ENCODE data around the gene GAL3ST1.

The GAL3ST1 gene

GRCh38 chr22:30578481-30578880 lies 4.0 kb upstream of the GAL3ST1 start:
- Histone ChIP-seq H3K27ac (ENCODE audit: low read depth, low read length) (no peak overlapping the region), H3K4me2 (ENCODE audit: low read length) (no peak overlapping the region), H3K79me2 (ENCODE audit: control insufficient read depth, low read length) (no peaks in the 10 kb centered on the region), H4K20me1 (ENCODE audit: control insufficient read depth, insufficient read depth, low read depth, low read length) (peaks cover 4% of the 10 kb centered on the region; the same call in 1 of the 2 replicates), H3K4me3 (ENCODE audit: low read length) (no peak overlapping the region), H3K9me2 (replicated peaks; ENCODE audit: control insufficient read depth, low read length) (no peaks in the 10 kb centered on the region), H3K9me3 (ENCODE audit: control insufficient read depth, insufficient read depth, low read length) (no peaks in the 10 kb centered on the region), H3K36me3 (ENCODE audit: control insufficient read depth, low read length) (peaks cover 83% of the 10 kb centered on the region), H3F3A (ENCODE audit: control insufficient read depth, insufficient read depth) (no peaks in the 10 kb centered on the region), H3K4me1 (ENCODE audit: control insufficient read depth, low read length) (no peaks in the 10 kb centered on the region), H3K27me3 (ENCODE audit: control insufficient read depth, low read length) (no peaks in the 10 kb centered on the region)
- TF ChIP-seq EZH2phosphoT487 (IDR thresholded peaks at IDR 0.05; ENCODE audit: borderline replicate concordance, low read length): no peak
- TF ChIP-seq CTCF (IDR thresholded peaks at IDR 0.05; ENCODE audit: low read depth, low read length, poor library complexity, severe bottlenecking): no peak

GRCh38 chr22:30575859-30576258 lies 1.4 kb upstream of the GAL3ST1 start:
- TF ChIP-seq EZH2phosphoT487 (IDR thresholded peaks at IDR 0.05; ENCODE audit: borderline replicate concordance, low read length) (no peak), CTCF (IDR thresholded peaks at IDR 0.05; ENCODE audit: low read depth, low read length, poor library complexity, severe bottlenecking) (no peak)
- H3K79me2 ChIP-seq (ENCODE audit: control insufficient read depth, low read length): no peaks in the 10 kb centered on the region
- no peaks in the 10 kb centered on the region for H3K27me3 ChIP-seq (ENCODE audit: control insufficient read depth, low read length)
- H3F3A ChIP-seq (ENCODE audit: control insufficient read depth, insufficient read depth): no peaks in the 10 kb centered on the region
- H3K27ac ChIP-seq (ENCODE audit: low read depth, low read length): no peak overlapping the region
- no peak overlapping the region for H3K4me3 ChIP-seq (ENCODE audit: low read length)
- H3K4me1 ChIP-seq (ENCODE audit: control insufficient read depth, low read length): no peaks in the 10 kb centered on the region
- no peaks in the 10 kb centered on the region for H3K9me3 ChIP-seq (ENCODE audit: control insufficient read depth, insufficient read depth, low read length)
- H4K20me1 ChIP-seq (ENCODE audit: control insufficient read depth, insufficient read depth, low read depth, low read length): peaks cover 4% of the 10 kb centered on the region; the same call in 1 of the 2 replicates
- no peaks in the 10 kb centered on the region for H3K9me2 ChIP-seq (replicated peaks; ENCODE audit: control insufficient read depth, low read length)
- peaks cover 57% of the 10 kb centered on the region for H3K36me3 ChIP-seq (ENCODE audit: control insufficient read depth, low read length)
- H3K4me2 ChIP-seq (ENCODE audit: low read length): no peak overlapping the region

- no peak for TF ChIP-seq EZH2phosphoT487 (IDR thresholded peaks at IDR 0.05; ENCODE audit: borderline replicate concordance, low read length)
- Histone ChIP-seq H3K9me2 (replicated peaks; ENCODE audit: control insufficient read depth, low read length) (no peaks in the 10 kb centered on the region), H3K4me3 (ENCODE audit: low read length) (no peak overlapping the region), H3K4me2 (ENCODE audit: low read length) (no peak overlapping the region), H3K4me1 (ENCODE audit: control insufficient read depth, low read length) (no peaks in the 10 kb centered on the region), H3K36me3 (ENCODE audit: control insufficient read depth, low read length) (peaks cover 50% of the 10 kb centered on the region), H3K9me3 (ENCODE audit: control insufficient read depth, insufficient read depth, low read length) (no peaks in the 10 kb centered on the region), H3K27ac (ENCODE audit: low read depth, low read length) (no peak overlapping the region), H4K20me1 (ENCODE audit: control insufficient read depth, insufficient read depth, low read depth, low read length) (peaks cover 4% of the 10 kb centered on the region; the same call in 1 of the 2 replicates), H3F3A (ENCODE audit: control insufficient read depth, insufficient read depth) (no peaks in the 10 kb centered on the region), H3K27me3 (ENCODE audit: control insufficient read depth, low read length) (no peaks in the 10 kb centered on the region), H3K79me2 (ENCODE audit: control insufficient read depth, low read length) (no peaks in the 10 kb centered on the region)
Measured at GRCh38 chr22:30574997-30575671, 669 bp upstream of the GAL3ST1 start.

GRCh38 chr22:30573594-30574094 lies 821 bp downstream of the GAL3ST1 start:
- TF ChIP-seq EZH2phosphoT487 (IDR thresholded peaks at IDR 0.05; ENCODE audit: borderline replicate concordance, low read length) (no peak), CTCF (IDR thresholded peaks at IDR 0.05; ENCODE audit: low read depth, low read length, poor library complexity, severe bottlenecking) (no peak)
- peaks cover 4% of the 10 kb centered on the region; the same call in 1 of the 2 replicates for H4K20me1 ChIP-seq (ENCODE audit: control insufficient read depth, insufficient read depth, low read depth, low read length)

More at GRCh38 chr22:30573594-30574094, 821 bp downstream of the GAL3ST1 start:
- H3K4me1 ChIP-seq (ENCODE audit: control insufficient read depth, low read length): no peaks in the 10 kb centered on the region
- H3K36me3 ChIP-seq (ENCODE audit: control insufficient read depth, low read length): peaks cover 35% of the 10 kb centered on the region
- H3K27me3 ChIP-seq (ENCODE audit: control insufficient read depth, low read length): no peaks in the 10 kb centered on the region
- H3F3A ChIP-seq (ENCODE audit: control insufficient read depth, insufficient read depth): no peaks in the 10 kb centered on the region
- H3K27ac ChIP-seq (ENCODE audit: low read depth, low read length): no peak overlapping the region
- no peaks in the 10 kb centered on the region for H3K9me3 ChIP-seq (ENCODE audit: control insufficient read depth, insufficient read depth, low read length)
- H3K9me2 ChIP-seq (replicated peaks; ENCODE audit: control insufficient read depth, low read length): no peaks in the 10 kb centered on the region
- H3K79me2 ChIP-seq (ENCODE audit: control insufficient read depth, low read length): no peaks in the 10 kb centered on the region
- H3K4me3 ChIP-seq (ENCODE audit: low read length): no peak overlapping the region
- no peak overlapping the region for H3K4me2 ChIP-seq (ENCODE audit: low read length)
